Stimulated activated CD4-positive, alpha-beta T cell treated with anti-CD3 and anti-CD28 coated beads, TNF-alpha, amount 100 ng/mL, for 1 hour (primary cell): Measurements from ENCODE around the gene SUPT4H1.

Experiments used
- DNase-seq, 3 donors: peaks; one replicate each; pipeline ENCODE4 v3.0.0-alpha.2; 2020; ENCODE audit warnings: low read depth in 3 of 3, low spot score in 1 of 3

The SUPT4H1 gene

GRCh38 chr17:58307468-58308172 is 44.4 kb downstream of the SUPT4H1 start:
- no peak for DNase-seq

- DNase-seq = no peak
Observed at GRCh38 chr17:58306131-58306951, 45.7 kb downstream of the SUPT4H1 start.

DNA sequence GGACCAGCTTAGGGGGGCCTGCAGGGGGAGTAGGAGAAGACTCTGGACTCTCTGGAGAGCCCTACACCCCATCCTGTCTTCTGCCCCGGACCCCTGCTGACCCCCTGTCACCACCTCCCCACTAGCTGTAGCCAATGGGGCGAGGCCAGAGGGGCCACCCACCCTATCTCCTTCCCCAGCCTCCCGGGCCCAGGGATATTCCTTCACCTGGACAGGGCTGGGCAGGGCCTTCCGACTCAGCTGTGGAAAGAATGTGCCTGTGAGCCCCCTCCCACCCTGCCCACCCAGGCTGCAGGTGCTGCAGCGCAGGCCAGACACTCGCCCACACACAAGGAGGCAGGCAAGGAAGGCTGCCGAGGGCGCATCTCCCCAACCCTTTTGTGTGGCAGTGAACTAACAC is 46.4 kb downstream of the SUPT4H1 start:
- no peak for DNase-seq

GRCh38 chr17:58304750-58305486 is 47.1 kb downstream of the SUPT4H1 start:
- DNase-seq = no peak

DNA sequence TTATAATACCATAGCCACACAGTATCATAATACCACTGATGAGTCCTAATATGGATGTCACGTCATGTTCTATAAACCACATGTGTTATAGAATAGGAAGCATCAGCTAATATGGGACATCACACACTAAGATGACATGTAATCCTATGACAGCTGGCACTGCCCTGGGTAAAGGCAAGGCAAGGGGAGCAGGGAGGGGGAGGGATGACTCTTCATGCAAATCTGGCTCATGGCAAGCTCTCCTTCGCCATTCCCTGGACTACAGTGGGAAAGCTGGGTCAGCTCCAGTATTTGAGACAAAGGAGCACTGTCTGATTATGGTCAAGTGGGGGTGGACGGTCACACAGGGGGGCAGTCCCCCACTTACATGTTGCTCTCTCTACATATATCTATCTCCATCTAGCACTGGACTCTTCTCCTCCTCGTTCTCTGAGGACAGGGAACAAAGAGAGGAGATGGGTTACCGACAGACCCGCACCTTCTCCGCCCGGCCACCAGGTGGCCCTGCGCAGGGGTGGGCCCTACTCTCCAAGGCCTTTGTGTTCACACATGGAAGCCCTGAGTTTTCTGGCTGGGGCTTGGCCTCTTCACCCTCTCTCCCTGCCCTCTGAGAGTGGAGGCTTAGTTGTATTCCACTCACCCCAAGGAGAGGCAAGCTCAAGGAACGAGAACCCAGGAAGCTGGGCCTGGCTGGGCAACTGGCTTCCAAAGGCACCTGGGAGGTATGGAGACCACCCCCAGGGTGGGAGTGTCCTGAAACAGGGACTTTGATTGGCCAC is 47.8 kb downstream of the SUPT4H1 start:
- peak in 2 of 3 donors; percentile 28 to 49 for DNase-seq

GRCh38 chr17:58302919-58303585 is 48.9 kb downstream of the SUPT4H1 start:
- DNase-seq = no peak

- no peak for DNase-seq
Observed at GRCh38 chr17:58302171-58302918, 49.7 kb downstream of the SUPT4H1 start.

DNA sequence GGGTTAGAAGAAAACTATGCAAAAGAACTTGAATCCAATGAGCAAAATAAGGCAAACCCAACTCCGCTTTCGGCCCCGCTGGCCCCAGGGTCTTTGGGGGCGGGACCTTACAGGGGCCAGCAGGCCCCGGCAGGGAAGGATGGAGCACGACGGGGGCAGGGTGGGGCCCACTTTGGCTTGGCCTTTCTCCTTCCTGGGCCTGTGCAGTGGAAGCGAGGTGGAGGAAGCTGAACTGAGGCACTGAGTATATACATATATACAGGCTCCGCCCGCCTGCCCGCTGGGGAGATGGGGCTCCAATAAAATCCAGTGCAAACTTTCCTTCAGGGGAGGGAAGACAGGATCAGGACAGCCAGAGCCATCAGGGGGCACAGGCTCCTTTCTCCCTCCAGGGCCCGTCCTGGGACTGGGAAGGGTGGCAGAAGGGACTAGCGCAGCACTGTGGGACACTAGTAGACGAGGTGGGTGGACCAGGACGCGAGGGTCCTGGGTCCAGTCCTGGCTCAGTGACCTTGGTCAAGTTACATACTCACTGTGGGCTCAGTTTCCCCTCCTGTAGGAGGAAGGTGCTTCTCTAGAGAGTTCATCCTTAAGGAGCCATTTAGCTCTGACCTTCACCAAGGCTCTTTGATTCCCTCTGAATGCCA is 50.4 kb downstream of the SUPT4H1 start:
- DNase-seq = no peak

DNA sequence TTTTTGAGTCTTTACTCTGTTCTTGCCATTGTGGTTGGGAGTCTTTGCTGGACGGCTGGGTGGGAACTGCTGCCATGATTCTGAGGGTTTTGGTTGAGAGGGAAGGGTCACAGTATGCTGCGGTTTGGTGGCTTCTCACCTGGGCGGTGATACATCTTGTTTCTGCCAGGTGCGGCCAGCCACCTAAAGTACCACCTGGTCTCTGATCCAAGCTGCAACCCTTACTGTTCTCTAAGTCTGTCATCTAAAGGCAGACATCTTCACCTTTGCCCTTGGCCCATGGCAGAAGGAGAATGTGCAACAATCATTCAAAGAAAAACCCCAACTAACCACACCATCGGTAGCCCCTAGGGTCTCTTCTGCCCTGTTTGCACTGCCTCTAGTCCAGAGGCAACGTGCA is 51.7 kb downstream of the SUPT4H1 start:
- DNase-seq = no peak
